BE2C (cell line): ENCODE data around the gene TENM4.

Experiments
- DNase-seq: peaks from one replicate; pipeline ENCODE4 v3.0.0-alpha.2; 2020
- H3K27me3 ChIP-seq: fragments of 250-450 bp; sonication (Bioruptor Pico); 2 replicates; pipeline ENCODE4 v1.5.1; 2020; ENCODE audit warnings: mild to moderate bottlenecking
- H3K36me3 ChIP-seq: fragments of 250-450 bp; sonication (Bioruptor Pico); 2 replicates; pipeline ENCODE4 v1.5.1; 2020; ENCODE audit warnings: mild to moderate bottlenecking
- H3K4me1 ChIP-seq: fragments of 250-450 bp; sonication (Bioruptor Pico); 2 replicates; pipeline ENCODE4 v1.5.1; 2020
- H3K4me3 ChIP-seq: 2 replicates; pipeline ENCODE4 v1.5.1; 2011; ENCODE audit warnings: low read depth, low read length
- H3K9me3 ChIP-seq: fragments of 250-450 bp; sonication (Bioruptor Pico); 2 replicates; pipeline ENCODE4 v1.5.1; 2020
- CTCF ChIP-seq: IDR thresholded peaks from 2 replicates; pipeline ENCODE4 v1.5.1; 2012; ENCODE audit warnings: mild to moderate bottlenecking, low read depth, low read length

TENM4 gene

GRCh38 chr11:79045800-79046304 lies 395.0 kb downstream of the TENM4 start:
- Histone ChIP-seq H3K4me1 (peaks cover 25% of the 10 kb centered on the region), H3K9me3 (no peaks in the 10 kb centered on the region), H3K36me3 (no peaks in the 10 kb centered on the region), H3K4me3 (no peak overlapping the region), H3K27me3 (no peaks in the 10 kb centered on the region)
- DNase-seq = peak; percentile 33
- no peak for TF ChIP-seq CTCF

GRCh38 chr11:79045018-79045799 lies 395.6 kb downstream of the TENM4 start:
- Histone ChIP-seq H3K9me3 (no peaks in the 10 kb centered on the region), H3K4me3 (no peak overlapping the region), H3K36me3 (no peaks in the 10 kb centered on the region), H3K27me3 (no peaks in the 10 kb centered on the region), H3K4me1 (peaks cover 25% of the 10 kb centered on the region)
- TF ChIP-seq CTCF = no peak
- peak; percentile 38 for DNase-seq

GRCh38 chr11:79044201-79044600 lies 396.6 kb downstream of the TENM4 start:
- Histone ChIP-seq H3K9me3 (no peaks in the 10 kb centered on the region), H3K4me3 (no peak overlapping the region), H3K27me3 (no peaks in the 10 kb centered on the region), H3K36me3 (no peaks in the 10 kb centered on the region), H3K4me1 (peaks cover 25% of the 10 kb centered on the region)
- DNase-seq = no peak
- TF ChIP-seq CTCF = no peak

- Histone ChIP-seq H3K4me1 (peaks cover 25% of the 10 kb centered on the region), H3K9me3 (no peaks in the 10 kb centered on the region), H3K4me3 (no peak overlapping the region), H3K27me3 (no peaks in the 10 kb centered on the region), H3K36me3 (no peaks in the 10 kb centered on the region)
- no peak for DNase-seq
- no peak for TF ChIP-seq CTCF
Observed at GRCh38 chr11:79043726-79044125, 397.1 kb downstream of the TENM4 start.

- TF ChIP-seq CTCF = no peak
- no peaks in the 10 kb centered on the region for H3K9me3 ChIP-seq
- no peak for DNase-seq
- H3K36me3 ChIP-seq = no peaks in the 10 kb centered on the region
- H3K4me1 ChIP-seq = peaks cover 25% of the 10 kb centered on the region
- H3K4me3 ChIP-seq = no peak overlapping the region
- H3K27me3 ChIP-seq = no peaks in the 10 kb centered on the region
Observed at GRCh38 chr11:79042824-79043223, 398.0 kb downstream of the TENM4 start.

GRCh38 chr11:79040348-79040747 lies 400.5 kb downstream of the TENM4 start:
- Histone ChIP-seq H3K9me3 (no peaks in the 10 kb centered on the region), H3K4me3 (no peak overlapping the region), H3K4me1 (peaks cover 8% of the 10 kb centered on the region), H3K27me3 (no peaks in the 10 kb centered on the region), H3K36me3 (no peaks in the 10 kb centered on the region)
- TF ChIP-seq CTCF = no peak
- DNase-seq = no peak
